Progenitor cell of endocrine pancreas (in vitro differentiated cells): ENCODE measurements around the gene LCORL. TPM values are rescaled to one million over a fixed set of nuclear protein-coding genes. Genes with fewer than 3 reads are reported as not detected.

Experiments
- DNase-seq: peaks from one replicate; pipeline ENCODE4 v3.0.0; 2021; ENCODE audit warnings: low spot score; ENCODE audit not compliant: unreplicated experiment
- H3K27ac Mint-ChIP-seq: 2 replicates; pipeline ENCODE4 v1.8.0; 2021; ENCODE audit warnings: mild to moderate bottlenecking, moderate library complexity, mixed read lengths
- H3K27me3 Mint-ChIP-seq: 2 replicates; pipeline ENCODE4 v1.8.0; 2021; ENCODE audit warnings: mixed read lengths
- H3K36me3 Mint-ChIP-seq: 2 replicates; pipeline ENCODE4 v1.8.0; 2022; ENCODE audit warnings: mixed read lengths; ENCODE audit not compliant: insufficient read depth
- H3K4me1 Mint-ChIP-seq: 2 replicates; pipeline ENCODE4 v1.8.0; 2021; ENCODE audit warnings: low read depth, mixed read lengths
- H3K4me3 Mint-ChIP-seq: 2 replicates; pipeline ENCODE4 v1.8.0; 2021; ENCODE audit warnings: low read depth, mild to moderate bottlenecking, moderate library complexity, mixed read lengths
- H3K9me3 Mint-ChIP-seq: 2 replicates; pipeline ENCODE4 v1.8.0; 2021; ENCODE audit warnings: low read depth, mixed read lengths
- CTCF ChIP-seq: fragments of 200-600 bp; sonication (generic); IDR thresholded peaks from one replicate; pipeline ENCODE4 v1.5.0; 2021; ENCODE audit warnings: antibody characterized with exemption, mild to moderate bottlenecking; ENCODE audit not compliant: unreplicated experiment
- total RNA-seq: library from RNA; stranded (reverse); gene quantifications from 2 replicates; pipeline ENCODE4 v1.2.1, GENCODE V29; 2021

Gene LCORL
- total RNA-seq, 1 donor from 2014 or later, result 22.3 TPM

- DNase-seq, result no peak
- H3K27ac Mint-ChIP-seq, result peak overlapping the region; percentile 38
- no peaks in the 10 kb centered on the region for H3K27me3 Mint-ChIP-seq
- peaks cover 8% of the 10 kb centered on the region for H3K36me3 Mint-ChIP-seq
- peaks cover 6% of the 10 kb centered on the region for H3K4me1 Mint-ChIP-seq
- no peak overlapping the region for H3K4me3 Mint-ChIP-seq
- peaks cover 4% of the 10 kb centered on the region for H3K9me3 Mint-ChIP-seq
- no peak for TF ChIP-seq CTCF
Observed at GRCh38 chr4:17995165-17995564, 26.4 kb downstream of the LCORL start.

DNA sequence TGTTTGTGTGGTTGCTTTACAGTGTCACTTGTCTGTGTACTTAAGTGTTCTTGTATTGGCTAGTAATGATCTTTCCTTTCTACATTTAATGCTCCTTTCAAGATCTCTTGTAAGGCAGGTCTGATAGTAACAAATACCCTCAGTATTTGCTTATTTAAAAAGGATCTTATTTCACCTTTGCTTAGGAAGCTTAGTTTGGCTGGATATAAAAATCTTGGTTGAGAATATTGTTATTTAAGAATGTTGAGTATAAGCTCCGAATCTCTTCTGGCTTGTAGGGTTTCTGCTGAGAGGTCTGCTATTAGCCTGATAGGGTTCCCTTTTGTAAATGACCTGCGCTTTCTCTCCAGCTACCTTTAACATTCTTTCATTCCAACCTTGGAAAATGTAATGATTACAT is 35.7 kb downstream of the LCORL start:
- no peak for TF ChIP-seq CTCF
- Mint-ChIP-seq H3K4me1 (no peaks in the 10 kb centered on the region), H3K27me3 (no peaks in the 10 kb centered on the region), H3K36me3 (peaks cover 60% of the 10 kb centered on the region), H3K4me3 (no peak overlapping the region), H3K27ac (no peak overlapping the region), H3K9me3 (peaks cover 57% of the 10 kb centered on the region)
- DNase-seq, result no peak

- no peak for DNase-seq
- peaks cover 47% of the 10 kb centered on the region for H3K9me3 Mint-ChIP-seq
- no peak overlapping the region for H3K4me3 Mint-ChIP-seq
- no peak for TF ChIP-seq CTCF
- H3K4me1 Mint-ChIP-seq, result no peaks in the 10 kb centered on the region
- peaks cover 36% of the 10 kb centered on the region for H3K36me3 Mint-ChIP-seq
- no peaks in the 10 kb centered on the region for H3K27me3 Mint-ChIP-seq
- H3K27ac Mint-ChIP-seq, result no peak overlapping the region
Observed at GRCh38 chr4:17981063-17981462, 40.5 kb downstream of the LCORL start.

DNA sequence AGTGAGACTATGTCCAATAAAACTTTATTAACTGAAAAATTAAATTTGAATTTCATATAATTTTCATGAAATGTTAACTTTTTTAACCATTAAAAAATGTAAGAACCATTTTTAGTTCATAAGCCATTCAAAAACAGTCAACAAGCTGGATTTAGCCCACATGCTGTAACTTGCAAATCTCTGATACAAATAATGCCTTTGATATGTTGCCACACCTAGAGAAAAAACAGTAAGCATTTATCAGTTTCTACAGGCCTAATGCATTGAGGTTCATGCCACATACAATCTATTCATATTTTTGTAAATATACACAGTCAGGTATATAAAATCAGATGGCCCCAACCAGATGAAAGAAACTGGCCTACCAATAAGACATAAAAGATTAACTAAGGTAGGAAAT is 52.8 kb downstream of the LCORL start:
- Mint-ChIP-seq H3K27ac (no peak overlapping the region), H3K27me3 (no peaks in the 10 kb centered on the region), H3K36me3 (peaks cover 2% of the 10 kb centered on the region), H3K4me3 (no peak overlapping the region), H3K9me3 (no peaks in the 10 kb centered on the region), H3K4me1 (peaks cover 4% of the 10 kb centered on the region)
- DNase-seq, result no peak
- TF ChIP-seq CTCF, result no peak

DNA sequence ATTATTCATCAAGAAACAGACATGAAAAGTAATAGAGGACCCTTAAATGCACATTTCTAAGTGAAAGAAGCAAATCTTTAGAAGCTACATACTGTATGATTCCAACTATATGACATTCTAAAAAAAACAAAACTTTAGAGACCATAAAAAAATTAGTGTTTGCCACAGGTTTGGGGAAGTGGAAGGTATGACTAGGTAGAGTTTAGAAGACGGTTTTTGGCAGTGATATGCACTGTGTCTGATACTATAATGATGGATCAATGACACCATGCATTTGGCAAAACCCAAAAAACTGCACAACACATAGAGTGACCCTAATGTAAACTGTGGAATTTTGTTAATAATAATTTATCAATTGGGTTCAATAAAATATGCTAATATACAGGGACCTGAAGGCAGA is 54.5 kb downstream of the LCORL start:
- Mint-ChIP-seq H3K9me3 (no peaks in the 10 kb centered on the region), H3K4me1 (peaks cover 12% of the 10 kb centered on the region), H3K4me3 (no peak overlapping the region), H3K36me3 (peaks cover 2% of the 10 kb centered on the region), H3K27me3 (no peaks in the 10 kb centered on the region), H3K27ac (no peak overlapping the region)
- TF ChIP-seq CTCF, result no peak
- no peak for DNase-seq
